Stimulated activated memory B cell treated with anti-CD40 and anti-IgM and Interleukin-4, amounts not matched to agents 10 μg/mL and 1 μg/mL and 100 μg/mL, for 72 hours (primary cell): Measurements from ENCODE around the gene ARHGAP10.

ENCODE experiments used
- ATAC-seq: fragments of 150-1000 bp; cut with Tn5 transposase; 2 replicates; pipeline ENCODE4 v1.10.0; 2021
- H3K27ac Mint-ChIP-seq: one replicate; pipeline ENCODE4 v1.8.0; 2022; ENCODE audit warnings: mild to moderate bottlenecking, mixed read lengths
- H3K27me3 Mint-ChIP-seq: one replicate; pipeline ENCODE4 v1.8.0; 2022; ENCODE audit warnings: mixed read lengths
- H3K36me3 Mint-ChIP-seq: one replicate; pipeline ENCODE4 v1.8.0; 2022; ENCODE audit warnings: mixed read lengths
- H3K4me1 Mint-ChIP-seq: one replicate; pipeline ENCODE4 v1.8.0; 2022; ENCODE audit warnings: mixed read lengths
- H3K4me3 Mint-ChIP-seq: one replicate; pipeline ENCODE4 v1.8.0; 2022; ENCODE audit warnings: mild to moderate bottlenecking, moderate library complexity, mixed read lengths
- H3K9me3 Mint-ChIP-seq: one replicate; pipeline ENCODE4 v1.8.0; 2022; ENCODE audit warnings: mixed read lengths

Gene ARHGAP10

DNA sequence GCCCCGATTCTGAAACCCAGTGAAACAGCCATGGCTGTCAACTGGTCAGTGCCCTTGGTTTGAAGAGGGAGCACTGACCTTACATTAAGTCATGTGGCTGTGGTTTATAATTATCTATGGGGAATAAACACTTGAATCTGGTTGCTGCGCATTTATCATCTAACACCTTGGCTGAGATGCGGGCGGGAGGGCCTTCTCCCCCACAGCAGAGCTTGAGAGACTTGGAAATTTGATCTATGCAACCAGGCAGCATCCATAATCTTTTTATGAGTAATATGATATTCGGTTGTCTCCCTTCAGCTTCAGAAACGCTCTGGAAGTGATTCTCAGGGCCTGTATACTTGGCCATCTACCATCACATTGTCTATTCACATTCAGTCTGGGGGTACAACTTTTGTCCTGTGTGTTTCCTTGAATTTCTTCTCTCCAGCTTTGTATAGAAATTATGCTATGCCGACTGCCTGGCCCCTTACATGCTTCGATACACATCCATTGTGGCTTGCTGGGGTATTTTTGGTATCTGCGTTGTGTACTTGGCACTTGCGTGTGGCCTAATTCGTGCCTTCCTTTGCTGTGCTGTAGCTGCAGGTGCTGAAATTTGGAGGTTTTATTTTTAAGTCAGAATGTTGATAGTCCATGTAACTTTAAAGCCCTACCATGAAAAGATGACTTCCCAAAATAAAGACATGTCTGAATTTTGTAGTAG, 321.6 kb downstream of the ARHGAP10 start:
- H3K9me3 Mint-ChIP-seq = no peaks in the 10 kb centered on the region
- no peaks in the 10 kb centered on the region for H3K36me3 Mint-ChIP-seq
- peaks cover 9% of the 10 kb centered on the region for H3K27me3 Mint-ChIP-seq
- H3K4me1 Mint-ChIP-seq = peaks cover 20% of the 10 kb centered on the region
- no peak overlapping the region for H3K4me3 Mint-ChIP-seq
- ATAC-seq = no peak
- no peak overlapping the region for H3K27ac Mint-ChIP-seq

DNA sequence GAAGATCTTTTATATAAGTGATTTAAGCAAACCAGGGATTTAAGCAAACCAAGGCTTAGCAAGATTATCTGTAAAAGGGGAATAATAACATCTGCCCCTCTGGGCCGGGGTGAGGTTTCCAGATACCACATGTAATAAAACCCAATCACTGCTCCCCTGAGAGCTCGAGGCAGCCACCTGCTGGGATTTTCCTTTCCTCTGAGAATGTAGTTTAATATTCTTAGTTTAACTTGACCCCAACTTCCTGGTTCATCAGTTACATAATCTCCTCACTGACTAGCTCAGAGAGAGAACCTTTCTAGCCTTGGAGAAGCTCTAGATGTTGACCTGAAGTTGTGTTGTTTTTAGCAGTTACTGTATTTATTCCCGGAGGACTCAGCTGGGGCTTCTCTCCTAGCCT, 322.4 kb downstream of the ARHGAP10 start:
- Mint-ChIP-seq H3K4me1 (peaks cover 23% of the 10 kb centered on the region), H3K36me3 (no peaks in the 10 kb centered on the region), H3K27ac (no peak overlapping the region), H3K9me3 (no peaks in the 10 kb centered on the region), H3K27me3 (peaks cover 9% of the 10 kb centered on the region), H3K4me3 (no peak overlapping the region)
- ATAC-seq = no peak

DNA sequence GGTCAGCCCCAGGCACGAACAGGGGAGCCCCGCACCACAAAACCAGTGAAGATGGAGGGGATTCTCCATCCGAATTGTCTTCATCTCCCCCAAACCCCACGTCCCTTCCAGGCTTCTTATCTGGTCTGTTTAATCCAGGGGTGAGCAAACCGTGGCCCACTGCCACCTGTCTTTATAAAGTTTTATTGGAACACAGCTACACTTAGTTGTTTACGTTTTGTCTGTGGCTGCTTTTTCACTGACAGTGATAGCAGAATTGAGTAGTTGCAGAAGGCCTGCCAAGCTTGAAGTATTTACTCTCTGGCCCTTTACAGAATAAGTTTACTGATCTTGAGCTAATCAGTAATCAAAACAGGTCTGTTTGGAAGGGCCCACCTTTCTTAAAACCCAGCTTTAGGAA, 324.0 kb downstream of the ARHGAP10 start:
- no peaks in the 10 kb centered on the region for H3K36me3 Mint-ChIP-seq
- H3K9me3 Mint-ChIP-seq = no peaks in the 10 kb centered on the region
- peaks cover 2% of the 10 kb centered on the region for H3K27me3 Mint-ChIP-seq
- H3K27ac Mint-ChIP-seq = no peak overlapping the region
- ATAC-seq = no peak
- peaks cover 35% of the 10 kb centered on the region for H3K4me1 Mint-ChIP-seq
- no peak overlapping the region for H3K4me3 Mint-ChIP-seq

- Mint-ChIP-seq H3K4me1 (peaks cover 41% of the 10 kb centered on the region), H3K9me3 (no peaks in the 10 kb centered on the region), H3K36me3 (no peaks in the 10 kb centered on the region), H3K27me3 (no peaks in the 10 kb centered on the region), H3K27ac (no peak overlapping the region), H3K4me3 (no peak overlapping the region)
- ATAC-seq = peak; percentile 95
Observed at GRCh38 chr4:148056879-148057278, 325.0 kb downstream of the ARHGAP10 start.

DNA sequence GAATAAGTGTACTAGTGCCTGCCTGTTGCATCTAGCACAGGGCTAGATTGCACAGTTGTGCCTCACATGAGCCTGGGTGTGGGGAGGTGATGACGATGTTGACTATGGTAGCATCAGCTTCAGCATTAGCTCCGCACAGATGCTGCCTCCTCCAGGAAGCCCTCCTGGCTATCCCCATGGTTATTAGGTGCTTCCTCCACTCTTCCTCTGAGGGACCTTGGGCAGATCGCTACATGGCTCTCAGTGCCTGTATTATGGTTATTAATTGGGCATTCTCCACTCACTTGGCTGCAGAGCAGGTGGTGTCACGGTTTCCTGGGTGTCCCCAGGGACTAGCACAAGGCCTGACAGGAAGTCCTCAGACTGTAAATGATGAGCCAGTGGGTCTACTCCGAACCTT, 325.6 kb downstream of the ARHGAP10 start:
- H3K9me3 Mint-ChIP-seq = no peaks in the 10 kb centered on the region
- H3K4me1 Mint-ChIP-seq = peaks cover 41% of the 10 kb centered on the region
- no peak overlapping the region for H3K4me3 Mint-ChIP-seq
- ATAC-seq = peak; percentile 63
- H3K27me3 Mint-ChIP-seq = no peaks in the 10 kb centered on the region
- no peaks in the 10 kb centered on the region for H3K36me3 Mint-ChIP-seq
- H3K27ac Mint-ChIP-seq = no peak overlapping the region

DNA sequence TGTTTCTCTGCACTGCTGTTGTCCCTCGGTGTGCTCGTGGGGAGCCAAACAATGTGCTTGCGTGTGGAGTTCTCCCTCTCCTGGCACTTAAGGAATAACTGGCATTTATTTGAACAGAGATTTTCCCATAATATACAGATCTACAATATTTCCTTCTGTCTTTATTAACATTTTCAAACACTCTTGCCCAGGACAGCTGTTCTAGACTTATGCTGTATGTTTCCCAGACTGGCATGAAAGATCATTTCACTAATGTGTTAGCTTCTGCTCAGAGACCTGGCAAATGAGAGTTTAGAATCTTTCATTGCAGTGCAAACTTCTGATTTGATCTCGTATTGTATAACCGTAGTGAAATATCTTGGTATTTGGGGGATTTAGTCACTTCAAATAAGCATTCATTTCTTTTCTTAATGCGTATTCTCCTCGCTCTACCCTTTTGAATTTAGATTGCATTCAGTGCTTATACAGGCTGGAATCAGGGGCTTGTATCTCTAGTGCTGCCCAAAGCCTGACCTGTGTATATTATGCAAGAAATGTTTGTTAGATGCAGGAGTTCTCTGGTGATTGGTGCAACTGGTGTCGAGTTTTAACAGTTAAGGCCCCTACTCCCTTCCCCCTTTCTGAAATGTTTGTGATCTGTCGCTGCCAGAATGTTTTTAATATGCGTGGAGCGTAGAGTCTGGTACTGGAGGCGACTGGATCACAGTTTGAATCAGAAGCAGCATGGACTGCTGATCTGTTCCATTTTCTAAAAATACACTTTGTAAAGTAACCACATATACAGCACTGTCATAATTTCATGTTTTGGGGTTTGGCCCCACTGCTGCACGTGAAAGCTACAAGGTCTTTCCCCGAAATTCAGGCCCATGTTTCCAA, 326.3 kb downstream of the ARHGAP10 start:
- peaks cover 41% of the 10 kb centered on the region for H3K4me1 Mint-ChIP-seq
- no peak overlapping the region for H3K27ac Mint-ChIP-seq
- ATAC-seq = no peak
- H3K36me3 Mint-ChIP-seq = no peaks in the 10 kb centered on the region
- no peak overlapping the region for H3K4me3 Mint-ChIP-seq
- no peaks in the 10 kb centered on the region for H3K9me3 Mint-ChIP-seq
- no peaks in the 10 kb centered on the region for H3K27me3 Mint-ChIP-seq

DNA sequence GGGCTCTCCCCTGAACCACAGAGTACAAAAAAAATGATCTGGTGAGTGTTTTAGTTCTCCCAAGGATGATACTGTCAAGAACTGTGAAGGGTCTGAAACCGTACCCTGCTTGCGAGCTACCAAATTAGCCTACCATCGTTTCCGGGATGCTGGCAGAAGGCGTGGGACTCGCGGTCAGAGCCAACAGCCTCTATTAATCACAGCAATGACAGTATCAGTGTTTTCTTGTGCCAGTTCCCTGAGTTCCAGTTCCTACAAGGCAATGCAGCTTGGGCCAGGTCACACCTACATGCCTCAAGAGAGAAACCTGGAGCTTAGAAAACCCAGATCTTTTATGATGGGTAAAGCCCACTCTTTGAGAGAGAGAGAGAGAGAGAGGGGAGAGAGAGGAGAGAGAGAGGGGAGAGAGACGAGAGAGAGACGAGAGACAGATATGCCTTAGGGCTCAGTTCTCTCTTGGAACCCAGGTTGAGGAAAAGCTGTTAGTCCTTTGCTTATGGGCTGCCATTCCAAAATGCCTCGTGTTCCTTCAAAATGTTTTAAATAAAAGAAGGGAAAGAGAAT, 327.8 kb downstream of the ARHGAP10 start:
- no peaks in the 10 kb centered on the region for H3K27me3 Mint-ChIP-seq
- no peak for ATAC-seq
- H3K4me1 Mint-ChIP-seq = peaks cover 41% of the 10 kb centered on the region
- H3K9me3 Mint-ChIP-seq = no peaks in the 10 kb centered on the region
- no peaks in the 10 kb centered on the region for H3K36me3 Mint-ChIP-seq
- H3K4me3 Mint-ChIP-seq = no peak overlapping the region
- H3K27ac Mint-ChIP-seq = no peak overlapping the region

DNA sequence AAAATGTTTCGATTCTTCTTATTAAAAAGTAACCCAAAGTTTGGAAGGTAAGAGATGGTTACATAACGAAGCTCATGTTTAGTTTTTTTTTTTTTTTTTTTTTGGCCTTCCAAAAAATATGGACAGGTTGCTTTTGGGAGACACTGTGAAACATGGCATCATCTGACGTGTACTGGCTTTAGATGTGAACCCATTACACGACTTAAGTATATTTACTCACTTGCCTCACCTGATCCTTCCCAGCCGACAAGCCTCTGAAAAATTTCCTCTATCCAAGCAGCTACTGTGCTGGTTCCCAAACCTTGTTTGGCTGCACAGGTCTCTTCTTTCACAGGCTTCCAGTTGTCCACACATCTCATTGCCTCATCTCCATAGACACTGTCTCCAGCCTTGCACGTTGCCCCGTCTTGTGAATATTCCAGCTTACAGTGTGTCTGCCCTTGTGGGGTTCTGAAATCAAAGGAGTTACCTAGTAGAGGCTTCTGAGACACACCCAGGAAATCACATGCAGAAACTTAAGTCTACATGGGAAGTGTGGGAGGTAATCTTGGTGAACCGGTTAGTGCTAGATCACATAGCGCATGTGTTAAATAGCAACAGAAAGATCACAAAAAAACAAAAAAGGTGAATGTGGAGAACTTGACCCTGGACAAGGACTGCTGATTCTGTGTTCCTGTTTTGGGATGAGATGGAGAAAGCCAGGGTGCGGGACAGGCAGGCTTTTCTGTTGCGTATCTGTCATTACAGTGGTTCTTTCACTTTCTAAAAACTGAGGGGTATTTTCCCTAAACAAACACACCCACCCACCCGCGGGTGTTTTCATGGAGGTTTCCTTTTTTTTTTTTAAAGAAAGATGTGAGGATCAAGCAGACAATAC, 328.6 kb downstream of the ARHGAP10 start:
- H3K27me3 Mint-ChIP-seq = no peaks in the 10 kb centered on the region
- no peak overlapping the region for H3K27ac Mint-ChIP-seq
- no peaks in the 10 kb centered on the region for H3K36me3 Mint-ChIP-seq
- H3K9me3 Mint-ChIP-seq = no peaks in the 10 kb centered on the region
- peaks cover 41% of the 10 kb centered on the region for H3K4me1 Mint-ChIP-seq
- H3K4me3 Mint-ChIP-seq = peak overlapping the region; percentile 52
- no peak for ATAC-seq

DNA sequence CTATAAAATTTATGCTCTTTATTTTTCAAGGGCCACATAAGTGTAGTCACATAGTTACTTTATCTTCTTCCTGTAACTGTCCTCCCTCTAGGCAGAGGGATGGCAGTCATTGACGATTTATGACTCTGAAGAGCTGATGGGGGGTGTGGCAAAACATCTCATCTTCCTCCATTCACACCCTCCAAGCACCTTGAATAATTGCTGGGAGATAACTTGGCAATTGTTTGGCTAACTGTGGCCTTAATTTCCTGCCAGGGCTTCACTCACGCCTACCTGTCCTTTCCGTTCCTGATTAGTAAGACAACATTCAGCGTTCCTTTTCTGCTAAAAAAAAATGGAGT, 329.2 kb downstream of the ARHGAP10 start:
- H3K4me1 Mint-ChIP-seq = peaks cover 41% of the 10 kb centered on the region
- H3K36me3 Mint-ChIP-seq = no peaks in the 10 kb centered on the region
- H3K4me3 Mint-ChIP-seq = no peak overlapping the region
- no peak for ATAC-seq
- no peaks in the 10 kb centered on the region for H3K9me3 Mint-ChIP-seq
- H3K27ac Mint-ChIP-seq = no peak overlapping the region
- no peaks in the 10 kb centered on the region for H3K27me3 Mint-ChIP-seq

- Mint-ChIP-seq H3K4me1 (peaks cover 37% of the 10 kb centered on the region), H3K27ac (no peak overlapping the region), H3K27me3 (no peaks in the 10 kb centered on the region), H3K4me3 (no peak overlapping the region), H3K36me3 (no peaks in the 10 kb centered on the region), H3K9me3 (no peaks in the 10 kb centered on the region)
- no peak for ATAC-seq
Observed at GRCh38 chr4:148061795-148062194, 329.9 kb downstream of the ARHGAP10 start.

- H3K4me1 Mint-ChIP-seq = peaks cover 31% of the 10 kb centered on the region
- no peaks in the 10 kb centered on the region for H3K9me3 Mint-ChIP-seq
- no peaks in the 10 kb centered on the region for H3K27me3 Mint-ChIP-seq
- H3K36me3 Mint-ChIP-seq = no peaks in the 10 kb centered on the region
- ATAC-seq = no peak
- no peak overlapping the region for H3K4me3 Mint-ChIP-seq
- no peak overlapping the region for H3K27ac Mint-ChIP-seq
Observed at GRCh38 chr4:148062301-148062950, 330.5 kb downstream of the ARHGAP10 start.

DNA sequence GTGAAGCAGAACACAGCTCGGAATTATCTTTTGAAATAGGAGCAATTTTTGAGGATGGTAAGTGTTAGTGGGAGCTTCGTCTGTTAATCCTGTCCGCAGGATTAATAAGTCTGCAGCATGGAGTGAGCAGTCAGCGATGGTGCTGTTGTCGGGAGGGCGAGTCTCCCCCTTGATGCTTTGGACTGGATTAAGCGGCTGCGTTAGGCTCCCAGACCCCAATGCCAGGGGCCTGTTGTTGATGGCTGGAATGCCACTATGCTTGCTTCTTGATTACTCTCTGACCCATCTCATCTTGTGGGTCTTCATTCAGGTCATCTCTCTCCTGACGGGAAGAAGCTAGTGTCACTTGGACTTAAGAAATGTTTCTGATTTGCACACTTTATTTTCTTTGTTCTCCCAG, 332.6 kb downstream of the ARHGAP10 start:
- H3K4me3 Mint-ChIP-seq = no peak overlapping the region
- H3K27ac Mint-ChIP-seq = no peak overlapping the region
- H3K9me3 Mint-ChIP-seq = no peaks in the 10 kb centered on the region
- H3K36me3 Mint-ChIP-seq = no peaks in the 10 kb centered on the region
- peaks cover 17% of the 10 kb centered on the region for H3K4me1 Mint-ChIP-seq
- H3K27me3 Mint-ChIP-seq = no peaks in the 10 kb centered on the region
- no peak for ATAC-seq

DNA sequence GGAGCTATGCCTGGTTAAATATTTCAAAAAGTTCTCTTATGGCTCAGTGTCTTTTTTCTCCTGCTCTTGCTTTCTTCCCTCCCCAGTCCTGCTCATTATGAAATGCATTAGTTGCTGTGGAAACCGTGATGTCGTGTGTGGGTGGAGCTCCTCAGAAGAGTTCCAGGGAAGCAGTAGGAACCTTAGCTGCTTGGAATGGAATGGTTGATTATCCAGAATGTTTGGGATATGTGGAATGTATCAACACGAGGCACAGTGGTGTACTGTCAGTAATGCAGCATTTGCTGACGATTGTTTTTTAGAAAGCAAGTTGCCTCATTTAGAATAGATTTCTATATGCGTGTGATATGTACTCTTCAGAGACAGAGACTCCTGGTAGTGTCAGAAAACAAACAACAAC, 333.2 kb downstream of the ARHGAP10 start:
- H3K27ac Mint-ChIP-seq = no peak overlapping the region
- H3K9me3 Mint-ChIP-seq = no peaks in the 10 kb centered on the region
- peaks cover 12% of the 10 kb centered on the region for H3K4me1 Mint-ChIP-seq
- no peak for ATAC-seq
- H3K27me3 Mint-ChIP-seq = no peaks in the 10 kb centered on the region
- no peak overlapping the region for H3K4me3 Mint-ChIP-seq
- H3K36me3 Mint-ChIP-seq = no peaks in the 10 kb centered on the region

- no peak for ATAC-seq
- H3K27ac Mint-ChIP-seq = no peak overlapping the region
- H3K4me1 Mint-ChIP-seq = no peaks in the 10 kb centered on the region
- no peak overlapping the region for H3K4me3 Mint-ChIP-seq
- no peaks in the 10 kb centered on the region for H3K9me3 Mint-ChIP-seq
- no peaks in the 10 kb centered on the region for H3K36me3 Mint-ChIP-seq
- H3K27me3 Mint-ChIP-seq = no peaks in the 10 kb centered on the region
Observed at GRCh38 chr4:148067301-148067916, 335.5 kb downstream of the ARHGAP10 start.
